Stimulated activated CD4-positive, alpha-beta T cell treated with anti-CD3 and anti-CD28 coated beads, TNF-alpha, amount 100 ng/mL, for 1 hour (primary cell): ENCODE measurements around the gene NRDC.
"Not testable (repeated sequence)": the region's sequence is repeated elsewhere in the genome, so short reads cannot be mapped to it uniquely, and the experiment has no call there.

Experiments
- DNase-seq, 3 donors: peaks; one replicate each; pipeline ENCODE4 v3.0.0-alpha.2; 2020; ENCODE audit warnings: low read depth in 3 of 3, low spot score in 1 of 3

NRDC gene

GRCh38 chr1:51898090-51898734 is 19.7 kb upstream of the NRDC start:
- no peak for DNase-seq

- no peak for DNase-seq
These were observed 19.1 kb upstream of the NRDC start for GRCh38 chr1:51897699-51898031.

DNA sequence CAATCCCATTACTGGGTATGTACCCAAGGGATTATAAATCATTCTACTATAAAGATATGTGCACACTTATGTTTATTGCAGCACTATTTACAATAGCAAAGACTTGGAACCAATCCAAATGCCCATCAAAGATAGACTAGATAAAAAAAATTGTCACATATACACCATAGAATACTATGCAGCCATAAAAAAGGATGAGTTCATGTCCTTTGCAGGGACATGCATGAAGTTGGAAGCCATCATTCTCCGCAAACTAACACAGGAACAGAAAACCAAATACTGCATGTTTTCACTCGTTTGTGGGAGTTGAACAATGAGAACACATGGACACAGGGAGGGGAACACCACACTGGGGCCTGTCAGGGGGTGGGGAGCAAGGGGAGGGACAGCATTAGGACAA is 16.2 kb upstream of the NRDC start:
- DNase-seq = not testable (repeated sequence)

GRCh38 chr1:51878308-51878615 is 265 bp downstream of the NRDC start:
- no peak for DNase-seq

DNA sequence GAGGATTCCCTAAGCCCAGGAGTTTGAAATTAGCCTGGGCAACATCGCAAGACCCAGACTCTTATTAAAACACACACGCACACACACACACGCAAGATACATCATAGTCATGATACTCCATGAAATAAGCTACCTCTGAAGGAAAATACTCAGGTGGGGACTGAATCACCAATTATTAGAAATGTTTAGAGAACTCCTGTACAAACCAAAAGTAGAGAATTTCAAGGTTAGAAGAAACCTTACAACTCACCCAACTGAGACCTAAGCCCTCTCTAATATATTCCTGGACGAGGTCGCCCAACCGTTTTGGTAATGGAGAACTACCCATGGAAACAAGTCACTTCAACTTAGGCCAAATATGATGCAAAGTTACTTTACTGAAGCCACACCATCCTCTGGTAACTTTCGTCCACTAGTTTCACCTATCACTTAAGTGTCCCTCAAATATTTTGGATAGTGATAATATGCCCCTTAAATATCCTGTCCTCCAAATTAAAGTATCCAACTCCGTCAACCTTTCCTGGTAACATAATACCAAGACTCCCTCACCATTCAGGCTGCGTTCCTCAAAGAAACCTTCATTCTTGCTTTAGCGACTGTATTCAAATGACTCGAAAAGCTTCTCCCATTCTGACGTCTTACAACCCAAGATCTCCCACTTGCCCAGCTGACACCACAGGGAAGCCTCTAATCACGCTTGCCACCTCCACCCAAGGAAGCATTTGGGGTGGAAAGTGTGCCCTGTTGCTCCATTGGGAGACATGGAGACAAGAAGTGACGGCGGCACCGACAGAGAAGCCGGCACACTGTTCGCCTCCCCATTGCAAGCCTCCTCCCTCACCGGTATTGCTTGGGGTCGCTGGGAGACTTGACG is 856 bp downstream of the NRDC start:
- DNase-seq = no peak

GRCh38 chr1:51875836-51876235 is 2.7 kb downstream of the NRDC start:
- no peak for DNase-seq

GRCh38 chr1:51875291-51875772 is 3.2 kb downstream of the NRDC start:
- no peak for DNase-seq

- not testable (repeated sequence) for DNase-seq
These were observed 5.3 kb downstream of the NRDC start for GRCh38 chr1:51873270-51873669.

GRCh38 chr1:51871351-51871975 is 7.1 kb downstream of the NRDC start:
- DNase-seq = no peak

- DNase-seq = no peak
These were observed 7.8 kb downstream of the NRDC start for GRCh38 chr1:51870603-51871350.

DNA sequence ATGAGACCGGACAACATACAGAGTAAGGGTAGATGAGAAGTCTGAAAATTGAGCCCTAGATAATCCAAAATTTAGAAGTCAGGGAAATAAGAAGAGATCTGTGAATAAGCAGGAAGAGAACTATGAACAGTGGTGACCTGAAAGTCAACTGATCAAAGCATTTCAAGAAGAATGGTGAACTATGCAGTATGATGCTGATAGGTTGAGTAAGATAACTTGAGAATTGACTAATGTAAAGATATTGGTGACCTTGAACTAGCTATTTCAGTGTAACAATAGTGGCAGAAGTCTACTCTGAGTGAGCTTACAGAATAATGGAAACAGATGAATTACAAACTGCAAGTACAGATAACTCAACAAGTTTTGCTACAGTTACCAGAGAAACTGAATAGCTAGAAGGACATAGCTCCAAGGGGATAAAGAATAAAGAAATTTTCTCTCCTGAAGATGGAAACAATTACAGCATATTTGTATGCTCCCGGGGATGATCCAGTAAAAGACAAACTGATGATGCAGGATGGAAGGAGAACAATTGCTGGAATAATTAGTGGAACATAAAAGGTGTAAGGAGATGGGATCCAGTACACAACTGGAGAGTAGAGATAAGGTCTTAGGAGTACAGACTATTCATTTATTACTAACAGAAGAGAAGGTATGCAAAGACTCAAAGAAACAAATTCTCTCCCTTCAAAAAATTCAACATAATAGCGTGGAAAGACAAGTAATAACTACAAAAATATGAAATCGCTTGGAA is 10.9 kb downstream of the NRDC start:
- no peak for DNase-seq

DNA sequence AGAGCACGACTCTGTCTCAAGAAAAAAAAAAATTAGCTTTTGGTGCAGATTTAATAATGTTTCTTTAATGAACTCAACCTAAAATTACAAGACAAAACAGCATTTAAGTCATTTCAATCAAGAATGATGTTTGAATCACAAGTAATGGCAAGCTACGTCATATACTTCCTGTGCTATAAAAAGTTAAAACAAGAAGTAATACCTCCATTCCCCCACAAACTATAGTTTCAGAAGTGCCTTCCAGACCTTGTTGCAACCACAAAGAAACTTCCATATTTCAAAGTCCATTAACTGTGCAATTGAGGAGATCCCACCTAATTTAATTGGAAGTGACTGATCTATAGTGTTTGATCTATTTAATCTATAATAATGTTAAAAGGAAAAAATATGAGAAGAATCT is 15.1 kb downstream of the NRDC start:
- no peak for DNase-seq

GRCh38 chr1:51861669-51862068 is 16.9 kb downstream of the NRDC start:
- no peak for DNase-seq

DNA sequence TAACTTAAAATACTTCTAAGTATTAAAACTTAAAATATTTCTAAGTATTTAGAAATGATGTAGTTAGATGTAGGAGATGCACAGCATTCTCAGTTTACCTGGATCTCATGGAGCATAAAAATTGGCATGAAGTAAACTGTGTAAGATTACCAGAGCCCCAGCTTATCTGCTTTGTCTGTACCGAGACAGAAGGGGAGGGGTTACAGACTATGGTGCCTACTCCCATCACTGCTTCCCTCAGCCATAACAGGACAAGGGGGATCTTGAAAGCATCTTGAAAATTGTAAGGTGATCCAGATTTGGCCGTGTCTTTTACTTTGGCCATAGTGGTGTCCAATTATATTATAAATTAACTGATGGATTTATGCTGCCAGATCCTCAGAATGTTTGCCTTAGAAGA is 18.8 kb downstream of the NRDC start:
- DNase-seq = no peak

GRCh38 chr1:51859333-51859732 is 19.2 kb downstream of the NRDC start:
- no peak for DNase-seq

- no peak for DNase-seq
These were observed 19.6 kb downstream of the NRDC start for GRCh38 chr1:51858892-51859291.

- DNase-seq = no peak
These were observed 21.8 kb downstream of the NRDC start for GRCh38 chr1:51856745-51857144.

DNA sequence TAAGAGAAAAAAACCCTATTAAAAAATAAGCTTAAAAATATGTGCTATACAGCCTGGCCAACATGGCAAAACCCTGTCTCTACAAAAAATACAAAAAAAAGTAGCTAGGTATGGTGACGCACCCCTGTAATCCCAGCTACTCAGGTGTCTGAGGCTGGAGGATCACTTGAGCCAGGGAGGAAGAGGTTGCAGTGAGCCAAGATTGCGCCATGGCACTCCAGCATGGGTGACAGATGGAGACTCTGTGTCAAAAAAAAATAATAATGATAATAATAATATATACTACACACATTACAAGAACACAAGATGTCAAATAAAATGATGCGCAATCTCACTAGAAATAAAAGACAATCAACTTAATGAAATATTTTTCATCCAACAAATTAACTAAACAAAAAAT is 22.9 kb downstream of the NRDC start:
- DNase-seq = no peak

- no peak for DNase-seq
These were observed 25.2 kb downstream of the NRDC start for GRCh38 chr1:51853360-51853759.

DNA sequence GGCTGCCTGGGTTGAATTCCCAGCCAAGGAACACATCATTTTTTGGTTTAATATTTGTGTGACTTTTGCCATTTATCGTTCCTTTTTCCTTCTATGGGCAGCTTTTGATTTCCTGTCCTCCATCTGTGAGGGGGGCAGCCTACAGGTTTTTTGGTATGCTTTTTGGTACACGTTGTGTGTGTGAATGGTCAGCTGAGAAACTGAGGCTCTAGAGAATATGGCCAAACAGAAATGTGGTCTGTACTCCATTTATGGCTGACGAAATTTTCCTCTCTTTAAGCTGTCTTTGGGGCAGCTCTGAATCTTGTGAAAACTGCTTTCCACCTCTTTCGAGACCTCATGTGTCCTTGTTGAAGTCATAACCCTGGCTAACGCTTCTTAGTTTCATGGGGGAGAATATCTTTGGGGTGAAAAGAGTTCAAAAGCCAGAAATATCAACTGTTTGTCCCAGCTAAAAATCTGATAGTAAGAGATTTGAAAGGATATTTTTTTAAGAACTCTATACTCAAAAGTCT is 26.6 kb downstream of the NRDC start:
- DNase-seq = no peak
